ENCODE results near the gene DAB2.

The DAB2 gene

DNA sequence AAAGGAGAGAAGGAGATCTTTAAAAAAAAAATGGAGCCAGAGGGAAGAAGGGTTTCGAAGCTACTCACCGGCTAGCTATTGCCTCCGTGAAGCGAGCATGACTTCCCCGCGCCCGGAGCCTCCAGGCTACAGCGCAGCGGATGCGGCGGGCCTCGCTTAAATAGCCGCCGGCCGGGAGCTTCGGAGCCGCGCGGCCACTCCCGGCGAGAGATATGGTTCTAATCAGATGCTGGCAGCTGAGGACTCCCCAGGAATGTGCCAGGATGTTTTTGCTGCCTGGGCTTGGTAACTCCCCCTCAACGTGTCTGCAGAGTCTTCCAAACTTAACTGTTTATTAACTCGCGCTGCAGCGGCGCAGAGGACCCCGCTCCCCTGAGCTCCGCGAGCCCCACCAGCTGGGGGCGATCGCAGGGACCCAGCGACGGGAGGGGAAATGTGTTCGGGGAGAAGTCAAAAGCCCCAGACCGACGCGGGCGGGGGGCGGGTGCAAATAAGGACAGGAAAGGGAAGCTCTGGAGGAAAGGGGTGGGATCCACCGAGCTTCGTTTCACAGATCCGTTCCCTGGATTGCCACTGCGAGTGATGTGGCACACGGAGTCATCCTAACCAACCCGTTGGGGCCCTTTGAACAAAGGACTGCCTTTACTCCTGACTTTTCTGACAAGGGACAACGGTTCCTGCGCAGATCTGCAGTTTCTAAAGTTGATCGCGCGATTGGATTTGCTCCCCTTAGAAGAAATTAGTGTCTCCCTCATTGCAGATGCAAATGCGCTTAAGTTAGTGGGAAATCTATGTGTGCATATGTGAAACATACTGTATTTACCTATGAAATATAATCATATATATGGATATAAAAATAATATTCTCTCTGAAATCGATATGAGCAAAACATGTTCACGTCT is at the start of gene DAB2:
TSS of gene DAB2 (minus strand) at position 245 of the 902 bp plus-strand sequence. CDS start 30,660 bp downstream, outside the sequence.
- Histone ChIP-seq H3K4me1 (ENCODE audit: insufficient read depth, low read length) (peaks cover 30% of the 10 kb centered on the region), H3K9me3 (ENCODE audit: control insufficient read depth, insufficient read depth, low read length) (no peaks in the 10 kb centered on the region), H3K36me3 (ENCODE audit: insufficient read depth, low read length) (no peaks in the 10 kb centered on the region), H3K9ac (ENCODE audit: low read depth, low read length) (peak within 1 kb of the TSS; percentile 53)

GRCh38 chr5:39473156-39473775 is 48.5 kb upstream of the DAB2 start:
- H3K9ac ChIP-seq (ENCODE audit: low read depth, low read length) = no peak overlapping the region
- H3K9me3 ChIP-seq (ENCODE audit: control insufficient read depth, insufficient read depth, low read length) = no peaks in the 10 kb centered on the region
- peaks cover 10% of the 10 kb centered on the region; the same call in 1 of the 2 replicates for H3K4me1 ChIP-seq (ENCODE audit: insufficient read depth, low read length)
- no peaks in the 10 kb centered on the region for H3K36me3 ChIP-seq (ENCODE audit: insufficient read depth, low read length)

GRCh38 chr5:39471836-39472508 is 47.2 kb upstream of the DAB2 start:
- Histone ChIP-seq H3K9ac (ENCODE audit: low read depth, low read length) (no peak overlapping the region), H3K36me3 (ENCODE audit: insufficient read depth, low read length) (no peaks in the 10 kb centered on the region), H3K9me3 (ENCODE audit: control insufficient read depth, insufficient read depth, low read length) (no peaks in the 10 kb centered on the region), H3K4me1 (ENCODE audit: insufficient read depth, low read length) (peaks cover 10% of the 10 kb centered on the region; the same call in 1 of the 2 replicates)

GRCh38 chr5:39470811-39471210 is 46.0 kb upstream of the DAB2 start:
- Histone ChIP-seq H3K9ac (ENCODE audit: low read depth, low read length) (no peak overlapping the region), H3K4me1 (ENCODE audit: insufficient read depth, low read length) (no peaks in the 10 kb centered on the region), H3K9me3 (ENCODE audit: control insufficient read depth, insufficient read depth, low read length) (no peaks in the 10 kb centered on the region), H3K36me3 (ENCODE audit: insufficient read depth, low read length) (no peaks in the 10 kb centered on the region)

DNA sequence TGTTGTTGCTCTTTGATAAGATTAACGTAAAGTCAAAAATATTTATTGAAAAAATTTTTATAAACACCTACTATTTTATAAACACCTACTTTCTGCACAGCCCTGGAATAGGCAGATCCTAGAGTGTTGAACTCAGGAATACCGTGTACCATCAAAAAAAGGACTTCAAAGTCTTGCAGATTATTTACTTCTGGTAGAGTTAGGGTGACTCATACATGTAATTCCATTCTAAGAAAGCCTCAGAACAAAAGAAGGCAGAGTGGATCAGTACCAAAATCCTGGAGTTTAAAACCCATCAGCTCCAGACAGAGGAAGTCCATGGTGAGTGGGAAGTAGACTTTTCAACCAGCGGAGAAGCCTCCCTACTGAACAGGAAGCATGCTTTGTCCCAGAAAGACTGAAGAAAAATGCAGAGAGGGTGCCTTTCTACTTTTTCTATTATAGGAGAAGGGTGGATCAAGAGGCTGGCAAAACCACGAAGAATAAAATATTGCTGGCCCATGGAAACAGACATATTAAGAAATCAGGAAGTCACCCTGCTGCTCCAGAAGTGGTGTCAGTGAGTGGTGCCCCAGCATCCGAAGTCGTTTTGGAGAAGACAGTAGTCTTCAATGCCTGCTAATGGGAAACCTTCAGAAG is 45.1 kb upstream of the DAB2 start:
- no peak overlapping the region for H3K9ac ChIP-seq (ENCODE audit: low read depth, low read length)
- no peaks in the 10 kb centered on the region for H3K36me3 ChIP-seq (ENCODE audit: insufficient read depth, low read length)
- no peaks in the 10 kb centered on the region for H3K4me1 ChIP-seq (ENCODE audit: insufficient read depth, low read length)
- H3K9me3 ChIP-seq (ENCODE audit: control insufficient read depth, insufficient read depth, low read length) = no peaks in the 10 kb centered on the region

DNA sequence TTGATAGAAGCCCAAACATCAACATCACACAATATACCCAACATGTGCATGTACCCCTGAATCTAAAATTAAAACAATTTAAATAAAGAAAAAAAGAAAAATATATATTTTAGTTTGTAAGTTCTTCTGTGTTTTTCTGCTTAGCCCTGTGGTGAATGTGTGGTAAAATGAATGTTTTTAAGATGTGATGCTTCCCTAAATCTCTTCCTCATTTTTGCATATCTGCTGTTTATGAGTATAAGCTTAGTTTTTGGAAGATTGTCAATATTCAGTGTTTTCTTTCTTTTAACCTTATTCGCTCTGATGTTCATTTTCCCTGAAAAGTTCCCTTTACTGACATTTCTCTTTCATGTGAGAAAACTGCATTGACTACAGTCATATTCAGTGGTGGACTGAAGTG is 44.4 kb upstream of the DAB2 start:
- Histone ChIP-seq H3K36me3 (ENCODE audit: insufficient read depth, low read length) (no peaks in the 10 kb centered on the region), H3K4me1 (ENCODE audit: insufficient read depth, low read length) (no peaks in the 10 kb centered on the region), H3K9ac (ENCODE audit: low read depth, low read length) (no peak overlapping the region), H3K9me3 (ENCODE audit: control insufficient read depth, insufficient read depth, low read length) (no peaks in the 10 kb centered on the region)

- no peaks in the 10 kb centered on the region for H3K9me3 ChIP-seq (ENCODE audit: control insufficient read depth, insufficient read depth, low read length)
- no peaks in the 10 kb centered on the region for H3K36me3 ChIP-seq (ENCODE audit: insufficient read depth, low read length)
- no peaks in the 10 kb centered on the region for H3K4me1 ChIP-seq (ENCODE audit: insufficient read depth, low read length)
- no peak overlapping the region for H3K9ac ChIP-seq (ENCODE audit: low read depth, low read length)
These were observed 42.1 kb upstream of the DAB2 start for GRCh38 chr5:39466846-39467245.

DNA sequence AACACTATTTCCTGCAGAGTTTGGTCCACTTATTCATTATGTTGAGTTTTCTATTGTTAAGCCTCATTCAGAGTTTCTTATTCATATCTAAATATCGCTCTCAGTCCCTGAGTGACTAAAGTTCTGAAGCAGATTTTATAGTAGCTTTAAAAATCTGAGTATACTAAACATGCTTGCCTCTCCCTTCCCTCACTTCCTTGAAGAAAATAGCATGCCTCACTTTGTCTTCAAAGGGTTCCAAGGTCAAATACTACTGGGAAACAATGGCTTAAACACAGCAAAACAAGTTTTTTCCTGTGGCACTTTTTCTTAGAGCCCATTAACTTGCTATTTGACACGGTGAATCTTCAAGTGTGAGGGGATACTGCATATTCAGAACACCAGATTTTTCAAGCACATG is 41.1 kb upstream of the DAB2 start:
- H3K9ac ChIP-seq (ENCODE audit: low read depth, low read length) = no peak overlapping the region
- H3K4me1 ChIP-seq (ENCODE audit: insufficient read depth, low read length) = no peaks in the 10 kb centered on the region
- H3K36me3 ChIP-seq (ENCODE audit: insufficient read depth, low read length) = no peaks in the 10 kb centered on the region
- no peaks in the 10 kb centered on the region for H3K9me3 ChIP-seq (ENCODE audit: control insufficient read depth, insufficient read depth, low read length)

DNA sequence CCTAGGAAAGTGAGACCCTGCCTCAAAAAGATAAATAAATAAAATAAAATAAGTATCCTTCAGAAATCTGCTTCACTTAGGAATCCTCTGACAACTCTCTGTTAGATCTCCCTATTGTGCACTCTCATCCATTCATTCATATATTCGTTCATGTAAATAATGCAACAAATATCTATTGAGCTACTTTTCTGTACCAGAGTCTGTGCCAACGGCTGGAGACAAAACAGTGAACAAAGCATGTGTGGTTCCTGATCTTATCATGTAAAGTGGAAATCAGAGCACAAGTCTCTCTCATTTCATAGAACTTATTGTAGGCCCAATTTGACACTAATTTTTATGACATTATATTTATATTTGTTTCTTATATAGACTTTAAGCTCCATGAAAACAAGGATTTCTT is 40.3 kb upstream of the DAB2 start:
- Histone ChIP-seq H3K4me1 (ENCODE audit: insufficient read depth, low read length) (no peaks in the 10 kb centered on the region), H3K9ac (ENCODE audit: low read depth, low read length) (no peak overlapping the region), H3K36me3 (ENCODE audit: insufficient read depth, low read length) (no peaks in the 10 kb centered on the region), H3K9me3 (ENCODE audit: control insufficient read depth, insufficient read depth, low read length) (no peaks in the 10 kb centered on the region)

- Histone ChIP-seq H3K9me3 (ENCODE audit: control insufficient read depth, insufficient read depth, low read length) (no peaks in the 10 kb centered on the region), H3K4me1 (ENCODE audit: insufficient read depth, low read length) (no peaks in the 10 kb centered on the region), H3K9ac (ENCODE audit: low read depth, low read length) (no peak overlapping the region), H3K36me3 (ENCODE audit: insufficient read depth, low read length) (no peaks in the 10 kb centered on the region)
These were observed 39.3 kb upstream of the DAB2 start for GRCh38 chr5:39464088-39464487.

- no peaks in the 10 kb centered on the region for H3K9me3 ChIP-seq (ENCODE audit: control insufficient read depth, insufficient read depth, low read length)
These were observed 37.4 kb upstream of the DAB2 start for GRCh38 chr5:39462211-39462610.

GRCh38 chr5:39461007-39461682 is 36.4 kb upstream of the DAB2 start:
- Histone ChIP-seq H3K36me3 (ENCODE audit: insufficient read depth, low read length) (no peaks in the 10 kb centered on the region), H3K9me3 (ENCODE audit: control insufficient read depth, insufficient read depth, low read length) (no peaks in the 10 kb centered on the region), H3K4me1 (ENCODE audit: insufficient read depth, low read length) (no peaks in the 10 kb centered on the region), H3K9ac (ENCODE audit: low read depth, low read length) (no peak overlapping the region)

More at GRCh38 chr5:39462211-39462610, 37.4 kb upstream of the DAB2 start:
- Histone ChIP-seq H3K9ac (ENCODE audit: low read depth, low read length) (no peak overlapping the region), H3K36me3 (ENCODE audit: insufficient read depth, low read length) (no peaks in the 10 kb centered on the region), H3K4me1 (ENCODE audit: insufficient read depth, low read length) (no peaks in the 10 kb centered on the region)

GRCh38 chr5:39459907-39460306 is 35.1 kb upstream of the DAB2 start:
- Histone ChIP-seq H3K9me3 (ENCODE audit: control insufficient read depth, insufficient read depth, low read length) (no peaks in the 10 kb centered on the region), H3K36me3 (ENCODE audit: insufficient read depth, low read length) (no peaks in the 10 kb centered on the region), H3K9ac (ENCODE audit: low read depth, low read length) (no peak overlapping the region), H3K4me1 (ENCODE audit: insufficient read depth, low read length) (no peaks in the 10 kb centered on the region)

GRCh38 chr5:39459071-39459470 is 34.3 kb upstream of the DAB2 start:
- no peaks in the 10 kb centered on the region for H3K4me1 ChIP-seq (ENCODE audit: insufficient read depth, low read length)
- H3K36me3 ChIP-seq (ENCODE audit: insufficient read depth, low read length) = no peaks in the 10 kb centered on the region
- no peak overlapping the region for H3K9ac ChIP-seq (ENCODE audit: low read depth, low read length)
- no peaks in the 10 kb centered on the region for H3K9me3 ChIP-seq (ENCODE audit: control insufficient read depth, insufficient read depth, low read length)

Data from ES-I3 (cell line).